OCI-LY3 (cell line): ENCODE data around the gene ASAP2.
"Not testable (repeated sequence)": the region's sequence is repeated elsewhere in the genome, so short reads cannot be mapped to it uniquely, and the experiment has no call there.

Experiments
- H2AFZ ChIP-seq: fragments of 200-600, 300-600 bp; shearing (Covaris generic); 2 replicates; pipeline ENCODE4 v1.6.0; 2014; ENCODE audit warnings: antibody characterized with exemption, low read depth, low read length
- H3K27ac ChIP-seq: fragments of 200-600, 300-600 bp; sonication (generic); 2 replicates; pipeline ENCODE4 v1.5.1; 2014; ENCODE audit warnings: mild to moderate bottlenecking, low read length, moderate library complexity, mixed read lengths
- H3K27me3 ChIP-seq: fragments of 200-600, 300-600 bp; sonication (generic); 2 replicates; pipeline ENCODE4 v1.6.1; 2014; ENCODE audit warnings: low read depth, low read length, mixed read lengths
- H3K36me3 ChIP-seq: fragments of 200-600, 300-600 bp; sonication (generic); replicated peaks from 2 replicates; pipeline ENCODE3; 2014; ENCODE audit warnings: low read depth, low read length, mixed read lengths
- H3K4me1 ChIP-seq: fragments of 300-600, 200-600 bp; sonication (generic); 2 replicates; pipeline ENCODE4 v1.6.1; 2014; ENCODE audit warnings: low read length, mixed read lengths
- H3K4me2 ChIP-seq: fragments of 200-600, 300-600 bp; sonication (generic); 2 replicates; pipeline ENCODE4 v1.6.1; 2014; ENCODE audit warnings: low read length, mixed read lengths
- H3K4me3 ChIP-seq: fragments of 300-600, 200-600 bp; sonication (generic); 2 replicates; pipeline ENCODE4 v1.5.1; 2014; ENCODE audit warnings: antibody characterized with exemption, mild to moderate bottlenecking, low read length, moderate library complexity
- H3K79me2 ChIP-seq: fragments of 300-600, 200-600 bp; shearing (Covaris generic); 2 replicates; pipeline ENCODE4 v1.6.1; 2014; ENCODE audit warnings: mild to moderate bottlenecking, low read length, mixed read lengths
- H3K9ac ChIP-seq: fragments of 300-600, 200-600 bp; shearing (Covaris generic); 2 replicates; pipeline ENCODE4 v1.6.0; 2014; ENCODE audit warnings: mild to moderate bottlenecking, low read length, moderate library complexity
- H3K9me3 ChIP-seq: fragments of 200-600, 300-600 bp; shearing (Covaris generic); 2 replicates; pipeline ENCODE4 v1.6.1; 2014; ENCODE audit warnings: low read length, mixed read lengths; ENCODE audit not compliant: insufficient read depth
- H4K20me1 ChIP-seq: fragments of 200-600, 300-600 bp; sonication (generic); 2 replicates; pipeline ENCODE4 v1.6.1; 2016; ENCODE audit warnings: low read length, mixed read lengths; ENCODE audit not compliant: insufficient read depth
- EZH2phosphoT487 ChIP-seq: fragments of 200-600 bp; shearing (Covaris generic); IDR thresholded peaks from 2 replicates; pipeline ENCODE4 v1.6.1; 2018; ENCODE audit warnings: antibody characterized with exemption, mixed run types, low read depth
- TF ChIP-seq, protein P1 (sequence below): fragments of 200-600, 300-600 bp; sonication (generic); IDR thresholded peaks from 2 replicates; pipeline ENCODE4 v1.5.1; 2014; ENCODE audit warnings: antibody characterized with exemption, low read length, low read depth

Gene ASAP2

DNA sequence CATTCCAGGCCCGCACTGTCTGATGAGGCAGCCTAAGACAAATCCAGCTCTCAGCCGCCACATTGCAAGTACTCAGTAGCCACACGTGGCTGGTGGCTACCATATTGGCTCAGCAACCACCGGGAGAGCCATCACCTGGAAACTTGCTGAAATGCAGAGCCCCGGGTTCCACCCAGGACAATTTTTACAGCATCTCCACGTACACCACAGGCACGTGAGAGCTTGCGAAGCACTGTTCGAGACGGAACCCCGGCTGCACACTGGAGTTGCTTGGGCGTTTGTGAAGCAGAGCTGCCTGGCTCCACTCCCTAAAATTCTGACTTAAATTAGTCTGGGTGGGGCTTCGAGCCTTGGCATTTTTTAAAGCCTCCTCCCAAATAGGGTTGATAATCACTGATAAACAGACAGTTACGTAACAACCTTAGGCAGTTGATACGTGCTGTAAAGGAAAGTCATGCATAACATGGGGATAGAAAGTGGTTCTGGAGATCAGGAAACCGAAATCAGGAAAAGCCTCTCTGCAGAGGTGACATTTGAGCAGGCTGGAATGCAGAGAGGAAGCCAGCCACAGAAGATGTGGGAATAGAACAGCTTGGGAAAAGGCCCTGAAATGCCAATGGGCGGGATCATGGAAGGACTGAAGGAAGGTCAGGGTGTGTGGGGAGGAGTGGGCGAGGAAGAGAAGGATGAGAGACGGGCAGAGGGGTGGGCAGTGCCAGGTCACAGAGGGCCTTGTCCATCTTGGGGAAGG is 6.2 kb downstream of the ASAP2 start:
- Histone ChIP-seq H3K79me2 (no peaks in the 10 kb centered on the region), H3K27ac (no peak overlapping the region), H2AFZ (no peak overlapping the region), H3K27me3 (peaks cover 6% of the 10 kb centered on the region; the same call in 1 of the 2 replicates), H3K4me1 (no peaks in the 10 kb centered on the region), H4K20me1 (no peaks in the 10 kb centered on the region), H3K4me2 (no peak overlapping the region), H3K9ac (no peak overlapping the region), H3K36me3 (no peaks in the 10 kb centered on the region), H3K4me3 (no peak overlapping the region), H3K9me3 (no peaks in the 10 kb centered on the region)
- TF ChIP-seq, protein P1, sequence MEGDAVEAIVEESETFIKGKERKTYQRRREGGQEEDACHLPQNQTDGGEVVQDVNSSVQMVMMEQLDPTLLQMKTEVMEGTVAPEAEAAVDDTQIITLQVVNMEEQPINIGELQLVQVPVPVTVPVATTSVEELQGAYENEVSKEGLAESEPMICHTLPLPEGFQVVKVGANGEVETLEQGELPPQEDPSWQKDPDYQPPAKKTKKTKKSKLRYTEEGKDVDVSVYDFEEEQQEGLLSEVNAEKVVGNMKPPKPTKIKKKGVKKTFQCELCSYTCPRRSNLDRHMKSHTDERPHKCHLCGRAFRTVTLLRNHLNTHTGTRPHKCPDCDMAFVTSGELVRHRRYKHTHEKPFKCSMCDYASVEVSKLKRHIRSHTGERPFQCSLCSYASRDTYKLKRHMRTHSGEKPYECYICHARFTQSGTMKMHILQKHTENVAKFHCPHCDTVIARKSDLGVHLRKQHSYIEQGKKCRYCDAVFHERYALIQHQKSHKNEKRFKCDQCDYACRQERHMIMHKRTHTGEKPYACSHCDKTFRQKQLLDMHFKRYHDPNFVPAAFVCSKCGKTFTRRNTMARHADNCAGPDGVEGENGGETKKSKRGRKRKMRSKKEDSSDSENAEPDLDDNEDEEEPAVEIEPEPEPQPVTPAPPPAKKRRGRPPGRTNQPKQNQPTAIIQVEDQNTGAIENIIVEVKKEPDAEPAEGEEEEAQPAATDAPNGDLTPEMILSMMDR, result no peak
- no peak for TF ChIP-seq EZH2phosphoT487

DNA sequence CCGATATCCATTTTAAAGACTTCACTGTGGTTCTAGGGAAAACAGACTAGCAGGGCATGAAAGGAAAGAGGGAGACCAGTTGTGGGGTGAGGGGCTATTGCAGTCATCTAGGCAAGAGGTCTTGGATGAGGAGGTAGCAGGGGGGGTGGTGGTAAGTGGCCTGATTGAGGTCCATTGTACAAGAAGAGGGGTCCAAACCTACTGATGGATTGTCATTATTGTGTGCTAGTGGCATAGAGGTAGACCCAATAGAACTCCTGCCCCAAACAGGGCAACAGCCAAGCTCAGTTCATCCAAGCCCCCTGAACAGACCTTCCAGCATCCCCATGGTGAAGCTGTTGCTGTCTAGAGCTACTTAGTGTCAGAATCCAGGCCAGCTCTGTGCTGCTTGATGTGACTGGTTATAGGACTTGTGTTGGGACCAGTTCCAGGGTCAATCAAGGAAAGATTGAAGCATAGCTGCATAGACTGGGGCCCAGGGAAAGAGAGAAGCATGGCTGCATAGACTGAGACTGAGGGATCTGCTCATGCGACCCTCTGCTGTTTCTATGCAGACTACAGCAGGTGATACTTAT is 7.0 kb downstream of the ASAP2 start:
- H4K20me1 ChIP-seq, result no peaks in the 10 kb centered on the region
- TF ChIP-seq, protein P1, result no peak
- TF ChIP-seq EZH2phosphoT487, result no peak
- no peaks in the 10 kb centered on the region for H3K4me1 ChIP-seq
- no peaks in the 10 kb centered on the region for H3K36me3 ChIP-seq
- H3K9ac ChIP-seq, result no peak overlapping the region
- no peak overlapping the region for H3K27ac ChIP-seq
- H2AFZ ChIP-seq, result no peak overlapping the region
- peaks cover 6% of the 10 kb centered on the region; the same call in 1 of the 2 replicates for H3K27me3 ChIP-seq
- no peak overlapping the region for H3K4me2 ChIP-seq
- H3K9me3 ChIP-seq, result no peaks in the 10 kb centered on the region
- no peaks in the 10 kb centered on the region for H3K79me2 ChIP-seq
- no peak overlapping the region for H3K4me3 ChIP-seq

DNA sequence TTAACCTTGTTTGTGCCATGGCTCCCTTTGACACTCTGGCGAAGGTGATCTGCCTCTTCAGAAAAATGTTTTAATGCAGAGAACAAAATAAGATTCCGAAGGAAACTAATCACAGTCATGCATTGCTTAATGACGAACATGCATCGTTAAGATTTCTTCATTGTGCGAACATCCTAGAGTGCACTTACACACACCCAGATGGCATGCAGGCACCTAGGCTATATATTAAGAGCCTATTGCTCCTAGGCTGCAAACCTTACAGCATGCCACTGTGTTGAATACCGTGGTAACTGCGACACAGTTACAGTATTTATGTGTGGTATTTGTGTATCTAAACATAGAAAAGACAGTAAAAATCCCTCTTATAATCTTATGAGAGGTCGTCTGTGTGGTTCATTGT is 8.3 kb downstream of the ASAP2 start:
- H3K9ac ChIP-seq, result no peak overlapping the region
- H3K27ac ChIP-seq, result no peak overlapping the region
- H3K4me3 ChIP-seq, result no peak overlapping the region
- no peaks in the 10 kb centered on the region for H3K79me2 ChIP-seq
- no peaks in the 10 kb centered on the region for H3K4me1 ChIP-seq
- H3K4me2 ChIP-seq, result no peak overlapping the region
- no peaks in the 10 kb centered on the region for H4K20me1 ChIP-seq
- H2AFZ ChIP-seq, result no peak overlapping the region
- no peaks in the 10 kb centered on the region for H3K9me3 ChIP-seq
- TF ChIP-seq, protein P1, result no peak
- no peak for TF ChIP-seq EZH2phosphoT487
- H3K36me3 ChIP-seq, result no peaks in the 10 kb centered on the region
- no peaks in the 10 kb centered on the region; the same call in 1 of the 2 replicates for H3K27me3 ChIP-seq

DNA sequence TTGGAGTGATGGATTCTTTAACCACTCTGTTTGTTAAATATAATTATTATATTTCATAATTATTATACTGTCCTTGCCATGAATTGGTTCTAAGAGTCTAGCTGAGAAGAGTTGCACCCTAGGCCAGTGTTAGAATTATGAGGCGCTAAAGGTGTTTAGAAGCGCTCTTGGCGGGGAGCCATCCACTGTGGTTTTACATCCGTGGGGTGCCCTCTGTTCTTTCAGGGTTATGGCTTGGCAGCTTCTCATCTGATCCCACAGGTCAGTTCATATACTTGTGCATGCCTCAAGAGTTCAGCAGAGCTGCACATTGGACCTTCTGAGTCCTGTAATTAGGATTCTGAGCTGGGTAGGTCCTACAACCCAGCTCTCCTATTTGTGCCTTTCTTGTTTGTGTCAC is 9.1 kb downstream of the ASAP2 start:
- H4K20me1 ChIP-seq, result no peaks in the 10 kb centered on the region
- no peaks in the 10 kb centered on the region for H3K9me3 ChIP-seq
- no peak overlapping the region for H2AFZ ChIP-seq
- H3K79me2 ChIP-seq, result no peaks in the 10 kb centered on the region
- H3K27ac ChIP-seq, result no peak overlapping the region
- no peak overlapping the region for H3K4me2 ChIP-seq
- no peaks in the 10 kb centered on the region for H3K36me3 ChIP-seq
- H3K4me1 ChIP-seq, result no peaks in the 10 kb centered on the region
- no peak overlapping the region for H3K4me3 ChIP-seq
- H3K27me3 ChIP-seq, result no peaks in the 10 kb centered on the region; the same call in 1 of the 2 replicates
- TF ChIP-seq, protein P1, result no peak
- no peak overlapping the region for H3K9ac ChIP-seq

DNA sequence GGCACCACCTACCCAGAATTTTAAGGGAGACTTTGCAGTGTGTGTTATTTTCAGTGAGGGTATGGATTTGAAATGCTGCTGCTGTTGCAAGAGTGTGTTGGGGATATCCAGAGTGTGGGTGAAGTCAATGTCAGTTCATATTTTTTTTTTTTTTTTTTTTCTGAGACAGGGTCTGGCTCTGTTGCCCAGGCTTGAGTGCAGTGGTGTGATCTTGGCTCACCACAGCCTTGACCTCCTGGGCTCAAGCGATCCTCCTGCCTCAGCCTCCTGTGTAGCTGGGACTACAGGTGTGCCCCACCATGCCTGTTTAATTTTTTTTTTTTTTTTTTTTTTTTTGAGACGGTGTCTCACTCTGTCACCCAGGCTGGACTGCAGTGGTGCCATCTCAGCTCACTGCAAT is 9.5 kb downstream of the ASAP2 start:
- not testable (repeated sequence) for H3K4me3 ChIP-seq, H4K20me1 ChIP-seq, H2AFZ ChIP-seq, H3K27me3 ChIP-seq, H3K4me1 ChIP-seq, H3K9ac ChIP-seq, H3K27ac ChIP-seq, H3K4me2 ChIP-seq, H3K36me3 ChIP-seq, H3K79me2 ChIP-seq, H3K9me3 ChIP-seq
